Measurements from ENCODE around the gene ENTPD6.

ENTPD6 gene

DNA sequence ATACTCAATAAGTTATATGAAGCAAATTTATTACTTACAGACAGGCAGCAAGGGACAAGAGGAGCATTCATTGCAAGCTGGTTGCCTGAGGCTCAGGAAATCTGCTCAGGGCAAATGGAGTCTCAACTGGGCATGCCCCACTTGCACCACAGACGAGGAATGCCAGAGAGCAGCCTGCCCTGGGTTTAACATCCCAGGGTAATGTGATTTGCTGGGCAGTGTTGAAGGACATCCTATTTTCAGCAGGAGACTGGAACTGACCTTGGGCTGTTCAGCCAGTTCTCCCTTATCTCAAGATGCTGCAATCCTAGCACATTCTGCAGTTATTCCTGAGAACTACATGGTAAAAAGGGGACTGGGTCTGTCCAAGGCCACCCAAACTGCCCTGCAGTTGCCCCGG, 3.8 kb upstream of the ENTPD6 start:
- Mint-ChIP-seq H3K9me3 (peaks cover 10% of the 10 kb centered on the region), H3K4me3 (no peak overlapping the region), H3K4me1 (peaks cover 7% of the 10 kb centered on the region), H3K36me3 (ENCODE audit: low read depth) (no peaks in the 10 kb centered on the region), H3K27me3 (ENCODE audit: low read depth, poor library complexity) (peaks cover 44% of the 10 kb centered on the region), H3K27ac (no peak overlapping the region)
- no peak for DNase-seq
- TF ChIP-seq CTCF (IDR thresholded peaks at IDR 0.05), result no peak

DNA sequence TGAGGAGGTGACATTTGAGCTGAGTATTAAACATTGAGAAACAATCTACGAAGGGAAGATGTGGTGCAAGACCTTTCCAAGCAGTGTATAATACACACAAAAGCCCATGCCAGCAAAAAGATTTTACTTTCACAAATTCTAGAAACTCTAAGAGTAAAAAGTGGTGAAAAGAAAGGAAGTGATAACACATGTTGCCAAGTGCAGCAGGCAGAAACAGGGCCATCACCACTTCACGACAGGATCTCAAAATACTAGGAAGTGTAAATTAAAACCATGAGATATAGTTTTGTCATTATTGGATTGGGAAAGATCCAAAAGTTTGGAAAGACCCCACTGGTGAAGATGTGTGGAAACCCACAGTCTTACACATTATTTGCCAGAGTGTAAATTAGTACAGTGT, 1.7 kb upstream of the ENTPD6 start:
- Mint-ChIP-seq H3K4me3 (peak overlapping the region; percentile 53), H3K27me3 (ENCODE audit: low read depth, poor library complexity) (peaks cover 35% of the 10 kb centered on the region), H3K27ac (no peak overlapping the region), H3K4me1 (peaks cover 23% of the 10 kb centered on the region), H3K36me3 (ENCODE audit: low read depth) (no peaks in the 10 kb centered on the region), H3K9me3 (no peaks in the 10 kb centered on the region)
- no peak for DNase-seq
- TF ChIP-seq CTCF (IDR thresholded peaks at IDR 0.05), result no peak

DNA sequence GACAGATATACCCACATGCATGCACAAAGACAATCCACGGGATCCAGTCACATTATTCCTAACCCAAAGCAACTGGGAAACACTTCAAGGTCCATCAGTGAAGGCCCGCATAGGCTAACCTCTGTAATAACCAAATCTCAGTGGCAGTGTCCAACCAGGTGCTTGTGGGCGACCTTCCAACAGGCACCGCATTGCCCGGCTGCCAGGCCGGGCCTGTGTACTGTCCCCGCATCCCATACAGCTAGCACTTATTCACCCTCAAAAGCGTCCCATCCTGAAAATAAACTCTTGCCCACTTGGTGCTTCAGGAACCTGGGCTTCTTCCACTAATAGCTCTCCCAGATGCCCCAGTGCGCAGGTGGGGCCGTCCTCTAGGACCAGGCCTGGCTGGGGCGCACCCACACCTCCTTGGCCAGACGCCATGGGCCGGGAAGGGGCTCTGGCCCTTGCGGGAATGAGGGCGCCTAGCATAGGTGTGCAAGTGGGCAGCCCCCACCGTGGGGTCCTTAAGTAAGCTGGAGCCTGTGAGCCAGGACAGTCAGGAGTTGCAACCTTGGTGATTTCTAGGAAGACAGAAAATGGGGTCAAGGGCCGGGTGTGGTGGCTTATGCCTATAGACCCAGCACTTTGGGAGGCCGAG, 1.1 kb upstream of the ENTPD6 start:
- no peak overlapping the region for H3K27ac Mint-ChIP-seq
- no peak for TF ChIP-seq CTCF (IDR thresholded peaks at IDR 0.05)
- peak overlapping the region; percentile 96 for H3K4me3 Mint-ChIP-seq
- no peaks in the 10 kb centered on the region for H3K9me3 Mint-ChIP-seq
- H3K27me3 Mint-ChIP-seq (ENCODE audit: low read depth, poor library complexity), result peaks cover 33% of the 10 kb centered on the region
- no peaks in the 10 kb centered on the region for H3K36me3 Mint-ChIP-seq (ENCODE audit: low read depth)
- peaks cover 30% of the 10 kb centered on the region for H3K4me1 Mint-ChIP-seq
- no peak for DNase-seq

DNA sequence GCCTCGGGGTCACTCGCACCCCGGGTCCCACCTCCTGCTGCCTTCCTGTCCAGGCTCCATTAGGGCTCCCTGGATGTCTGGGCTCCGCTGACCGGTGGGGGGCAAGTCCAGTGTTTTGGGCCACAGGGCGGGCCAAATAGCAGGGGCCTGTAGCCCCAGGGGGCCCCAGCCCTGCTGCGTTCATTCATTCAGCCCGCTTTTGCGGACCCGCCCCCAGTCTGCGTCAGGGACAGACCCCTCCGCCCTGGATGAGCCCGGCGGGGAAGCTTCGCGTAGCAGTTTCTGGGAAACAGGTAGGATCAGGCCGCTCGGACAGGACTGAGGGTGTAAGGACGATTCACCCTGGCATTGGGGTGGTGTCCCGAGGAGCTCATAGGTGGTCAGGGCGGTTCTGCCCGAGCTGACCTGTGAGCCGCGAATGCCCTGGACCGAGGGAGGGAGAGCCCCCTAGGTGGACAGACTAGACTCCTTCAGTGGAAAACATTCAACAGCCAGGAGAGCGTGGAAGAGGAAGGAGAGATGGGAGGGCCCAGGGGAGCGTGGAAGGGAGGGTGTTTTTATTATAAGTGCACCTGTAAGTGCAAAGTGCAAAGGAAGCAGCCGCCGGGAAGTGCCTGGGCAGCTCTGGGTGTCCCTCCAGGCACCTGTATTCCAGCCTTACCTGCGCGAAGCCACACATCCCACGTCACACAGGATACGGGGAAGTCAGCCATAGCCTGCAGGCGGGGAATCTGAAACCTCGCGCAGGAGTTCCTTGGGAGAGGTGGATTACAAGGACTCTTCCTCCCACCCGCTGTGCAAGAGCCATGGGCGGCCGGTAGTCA, 662 bp downstream of the ENTPD6 start:
- TF ChIP-seq CTCF (IDR thresholded peaks at IDR 0.05), result no peak
- H3K4me3 Mint-ChIP-seq, result peak overlapping the region; percentile 96
- H3K36me3 Mint-ChIP-seq (ENCODE audit: low read depth), result peaks cover 7% of the 10 kb centered on the region
- H3K9me3 Mint-ChIP-seq, result no peaks in the 10 kb centered on the region
- peaks cover 47% of the 10 kb centered on the region for H3K4me1 Mint-ChIP-seq
- H3K27ac Mint-ChIP-seq, result peak overlapping the region; percentile 73
- DNase-seq, result peak; percentile 56
- peaks cover 22% of the 10 kb centered on the region for H3K27me3 Mint-ChIP-seq (ENCODE audit: low read depth, poor library complexity)

- peaks cover 12% of the 10 kb centered on the region for H3K36me3 Mint-ChIP-seq (ENCODE audit: low read depth)
- H3K9me3 Mint-ChIP-seq, result no peaks in the 10 kb centered on the region
- no peak for DNase-seq
- TF ChIP-seq CTCF (IDR thresholded peaks at IDR 0.05), result no peak
- H3K27me3 Mint-ChIP-seq (ENCODE audit: low read depth, poor library complexity), result peaks cover 18% of the 10 kb centered on the region
- peak overlapping the region; percentile 25 for H3K27ac Mint-ChIP-seq
- peak overlapping the region; percentile 96 for H3K4me3 Mint-ChIP-seq
- peaks cover 47% of the 10 kb centered on the region for H3K4me1 Mint-ChIP-seq
These were observed 1.2 kb downstream of the ENTPD6 start for GRCh38 chr20:25196786-25197120.
